HPDE6-E6E7 (cell line): Measurements from ENCODE around the gene TUBGCP3.
A peak's percentile ranks its signal among the peaks of the same experiment; 100 is the strongest.
"Not testable (repeated sequence)": the region's sequence is repeated elsewhere in the genome, so short reads cannot be mapped to it uniquely, and the experiment has no call there.

Experiments
- DNase-seq: peaks from one replicate; pipeline ENCODE4 v3.0.0; 2011; ENCODE audit warnings: missing footprints; ENCODE audit errors: extremely low spot score

Gene TUBGCP3

GRCh38 chr13:112587764-112588489 lies at the start of gene TUBGCP3:
TUBGCP3 (minus strand) TSS chr13:112588153; CDS start chr13:112587980, 173 bp downstream.
- DNase-seq, result peak; percentile 91

GRCh38 chr13:112637017-112637801 lies 49.3 kb upstream of the TUBGCP3 start:
- DNase-seq, result no peak

- no peak for DNase-seq
Measured at GRCh38 chr13:112636401-112636975, 48.5 kb upstream of the TUBGCP3 start.

GRCh38 chr13:112635323-112635722 lies 47.4 kb upstream of the TUBGCP3 start:
- DNase-seq, result no peak

GRCh38 chr13:112634102-112634501 lies 46.1 kb upstream of the TUBGCP3 start:
- DNase-seq, result no peak

GRCh38 chr13:112630226-112630625 lies 42.3 kb upstream of the TUBGCP3 start:
- not testable (repeated sequence) for DNase-seq

- no peak for DNase-seq
Measured at GRCh38 chr13:112629161-112629560, 41.2 kb upstream of the TUBGCP3 start.

GRCh38 chr13:112627613-112628012 lies 39.7 kb upstream of the TUBGCP3 start:
- DNase-seq, result not testable (repeated sequence)

- no peak for DNase-seq
Measured at GRCh38 chr13:112627161-112627560, 39.2 kb upstream of the TUBGCP3 start.

GRCh38 chr13:112626761-112627160 lies 38.8 kb upstream of the TUBGCP3 start:
- no peak for DNase-seq

- DNase-seq, result no peak
Measured at GRCh38 chr13:112626124-112626523, 38.2 kb upstream of the TUBGCP3 start.

- DNase-seq, result no peak
Measured at GRCh38 chr13:112625698-112626097, 37.7 kb upstream of the TUBGCP3 start.

GRCh38 chr13:112624602-112625430 lies 36.9 kb upstream of the TUBGCP3 start:
- no peak for DNase-seq

GRCh38 chr13:112624040-112624439 lies 36.1 kb upstream of the TUBGCP3 start:
- no peak for DNase-seq

GRCh38 chr13:112623051-112623711 lies 35.2 kb upstream of the TUBGCP3 start:
- no peak for DNase-seq

GRCh38 chr13:112622375-112622774 lies 34.4 kb upstream of the TUBGCP3 start:
- no peak for DNase-seq

GRCh38 chr13:112619730-112620631 lies 32.0 kb upstream of the TUBGCP3 start:
- no peak for DNase-seq

GRCh38 chr13:112618501-112618900 lies 30.5 kb upstream of the TUBGCP3 start:
- no peak for DNase-seq

- DNase-seq, result no peak
Measured at GRCh38 chr13:112617754-112618375, 29.9 kb upstream of the TUBGCP3 start.
